ENCODE results near the gene LSP1. TPM values are rescaled to one million over a fixed set of nuclear protein-coding genes. Genes with fewer than 3 reads are reported as not detected.
A peak's percentile ranks its signal among the peaks of the same experiment; 100 is the strongest.

Gene LSP1
- total and polyA plus RNA-seq, 2 of the 4 experiments (the other 2 are of a cell fraction): not detected

GRCh38 chr11:1825785-1826451 lies 27.0 kb upstream of the LSP1 start:
- H3K4me2 ChIP-seq (ENCODE audit: low read depth, low read length): no peak overlapping the region
- DNase-seq (no peak), ATAC-seq (ENCODE audit: low read depth) (no peak)
- no peak overlapping the region for H4K91ac ChIP-seq (ENCODE audit: insufficient read depth, low read depth, low read length)
- H3K9me1 ChIP-seq (ENCODE audit: insufficient read depth, low read length): no peaks in the 10 kb centered on the region
- ChIA-PET POLR2A (ENCODE audit: unreplicated experiment) (no interaction called here), CTCF (no interaction called here)
- in situ Hi-C loops (cut with MboI; ENCODE audit: low sequenced_read_pairs) (no loop called here), dilution Hi-C loops (cut with HindIII; ENCODE audit: low sequenced_read_pairs, unreplicated experiment) (no loop called here), intact Hi-C loops (cut with micrococcal nuclease) (loop anchor here (5.0 kb wide), 1 partner anchor 174 kb away; no protein-coding TSS in a partner anchor)
- no peak for TF ChIP-seq RFX5 (IDR thresholded peaks at IDR 0.05; ENCODE audit: low read depth, low read length)
- TF ChIP-seq CHD1 (IDR thresholded peaks at IDR 0.05; ENCODE audit: low read depth, low read length): no peak
- TF ChIP-seq, protein P1, sequence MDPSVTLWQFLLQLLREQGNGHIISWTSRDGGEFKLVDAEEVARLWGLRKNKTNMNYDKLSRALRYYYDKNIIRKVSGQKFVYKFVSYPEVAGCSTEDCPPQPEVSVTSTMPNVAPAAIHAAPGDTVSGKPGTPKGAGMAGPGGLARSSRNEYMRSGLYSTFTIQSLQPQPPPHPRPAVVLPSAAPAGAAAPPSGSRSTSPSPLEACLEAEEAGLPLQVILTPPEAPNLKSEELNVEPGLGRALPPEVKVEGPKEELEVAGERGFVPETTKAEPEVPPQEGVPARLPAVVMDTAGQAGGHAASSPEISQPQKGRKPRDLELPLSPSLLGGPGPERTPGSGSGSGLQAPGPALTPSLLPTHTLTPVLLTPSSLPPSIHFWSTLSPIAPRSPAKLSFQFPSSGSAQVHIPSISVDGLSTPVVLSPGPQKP (IDR thresholded peaks at IDR 0.05; ENCODE audit: borderline replicate concordance, low read depth, low read length): no peak
- TF ChIP-seq RAD21 (IDR thresholded peaks at IDR 0.05; ENCODE audit: low read length): no peak
- no peak for TF ChIP-seq MAZ (IDR thresholded peaks at IDR 0.05; ENCODE audit: borderline replicate concordance, low read depth, low read length)
- TF ChIP-seq CTCF (conservative IDR thresholded peaks at IDR 0.05; ENCODE audit: low read depth, low read length): no peak
- no peak for TF ChIP-seq FOS (IDR thresholded peaks at IDR 0.05; ENCODE audit: low read depth, low read length)
- TF ChIP-seq BHLHE40 (IDR thresholded peaks at IDR 0.05; ENCODE audit: low read depth, low read length): no peak
- no peak for TF ChIP-seq SMC3 (IDR thresholded peaks at IDR 0.05; ENCODE audit: low read depth, low read length)
- BruUV-seq (replicated peaks): no TSS peak
- no peak overlapping the region for H2BK15ac ChIP-seq (ENCODE audit: low read depth, low read length)
- H3K4ac ChIP-seq (ENCODE audit: low read depth, low read length): no peak overlapping the region
- no peaks in the 10 kb centered on the region for H3K79me1 ChIP-seq (ENCODE audit: low read depth in 1 of 2, low read length in 2 of 2)
- no peak overlapping the region for H3K9ac ChIP-seq (ENCODE audit: low read depth, low read length)
- 88% methylated on average over 20 of the region's 33 CpGs; no CpG with 5 or more reads in 1 of the 2 experiments for WGBS, 2 experiments (ENCODE audit: extremely low coverage in 2 of 2, insufficient read length in 1 of 2)
- H2BK5ac ChIP-seq (ENCODE audit: low read depth, low read length, poor library complexity, severe bottlenecking): no peak overlapping the region
- no peaks in the 10 kb centered on the region for H3K9me3 ChIP-seq (ENCODE audit: control insufficient read depth, insufficient read depth, low read length)
- no peak overlapping the region for H4K5ac ChIP-seq (ENCODE audit: low read depth, low read length)
- no peaks in the 10 kb centered on the region for H4K20me1 ChIP-seq (ENCODE audit: insufficient read depth, low read length)
- H3K36me3 ChIP-seq (ENCODE audit: control insufficient read depth, insufficient read depth, low read length): no peaks in the 10 kb centered on the region
- no peak overlapping the region for H3K14ac ChIP-seq (replicated peaks; ENCODE audit: low read depth, low read length)
- H2AFZ ChIP-seq (replicated peaks; ENCODE audit: low read length, poor library complexity): peak overlapping the region; percentile 55
- peaks cover 15% of the 10 kb centered on the region for H3K4me1 ChIP-seq (ENCODE audit: control insufficient read depth, insufficient read depth, low read length)
- H3K27ac ChIP-seq (ENCODE audit: insufficient read depth, low read length): no peak overlapping the region
- no peak overlapping the region for H3K56ac ChIP-seq (ENCODE audit: extremely low read depth, insufficient read depth, low read length)
- no peak overlapping the region for H2BK20ac ChIP-seq (ENCODE audit: low read depth, low read length)
- H2BK120ac ChIP-seq (ENCODE audit: low read depth, low read length): no peak overlapping the region
- peaks cover 9% of the 10 kb centered on the region; the same call in 1 of the 2 replicates for H3K27me3 ChIP-seq (ENCODE audit: control insufficient read depth, insufficient read depth, low read length)
- no peak overlapping the region for H3K4me3 ChIP-seq (ENCODE audit: insufficient read depth, low read depth, low read length)
- no peak overlapping the region for H2AK9ac ChIP-seq (replicated peaks; ENCODE audit: low read depth, low read length, poor library complexity)
- no peak overlapping the region for H3K23ac ChIP-seq (ENCODE audit: low read depth, low read length)
- no peak overlapping the region for H4K8ac ChIP-seq (ENCODE audit: low read depth in 2 of 2, low read length in 2 of 2)
- H2AK5ac ChIP-seq (ENCODE audit: low read depth, low read length): no peak overlapping the region
- no peak overlapping the region for H3K18ac ChIP-seq (ENCODE audit: low read depth, low read length)
